GM10248 (cell line): ENCODE data around the gene HPS6.

Experiments used
- CTCF ChIA-PET: fragments of 300-600 bp; sonication (Branson Sonifier 250); formaldehyde crosslinking; extraction: SDS; loops from one replicate; lab custom pipeline; 2021; ENCODE audit warnings: antibody characterized with exemption; lab: Yijun Ruan, JAX
- POLR2A ChIA-PET: fragments of 350-650 bp; sonication (Branson Sonifier 250); formaldehyde crosslinking; extraction: SDS; loops from one replicate; lab custom pipeline; 2020; ENCODE audit warnings: antibody characterized with exemption; lab: Yijun Ruan, JAX
- DNase-seq: peaks from one replicate; pipeline ENCODE4 v3.0.0; 2012; ENCODE audit errors: extremely low spot score
- CTCF ChIP-seq: IDR thresholded peaks from 2 replicates; pipeline ENCODE4 v1.5.1; 2012; ENCODE audit warnings: mild to moderate bottlenecking, low read depth; ENCODE audit errors: extremely low read depth, missing control alignments, control extremely low read depth

HPS6 gene

GRCh38 chr10:102106998-102107397 is 41.8 kb downstream of the HPS6 start:
- CTCF ChIA-PET = interaction anchor here (1.4 to 12.3 kb wide), 2 partner anchors 25 to 33 kb away, joined by 3 to 65 read pairs; no protein-coding TSS in a partner anchor
- no peak for TF ChIP-seq CTCF
- DNase-seq = no peak
- POLR2A ChIA-PET = no interaction called here

- no peak for DNase-seq
- POLR2A ChIA-PET = no interaction called here
- CTCF ChIA-PET = interaction anchor here (1.0 to 12.3 kb wide), 8 partner anchors 9 to 274 kb away, joined by 3 to 65 read pairs (median 4); no protein-coding TSS in a partner anchor
- TF ChIP-seq CTCF = no peak
Observed at GRCh38 chr10:102109166-102110116, 44.3 kb downstream of the HPS6 start.

- TF ChIP-seq CTCF = no peak
- CTCF ChIA-PET = interaction anchor here (0.8 to 12.3 kb wide), 4 partner anchors 9 to 37 kb away, joined by 3 to 65 read pairs (median 8); partner anchors contain the start of gene PPRC1
- no peak for DNase-seq
- POLR2A ChIA-PET = no interaction called here
Observed at GRCh38 chr10:102111276-102111675, 46.1 kb downstream of the HPS6 start.

- ChIA-PET CTCF (interaction anchor here (0.6 to 12.3 kb wide), 9 partner anchors 8 to 271 kb away, joined by 3 to 65 read pairs (median 3); partner anchors contain the start of gene PPRC1), POLR2A (interaction anchor here (0.6 kb wide), 1 partner anchor 1139 kb away, joined by 3 read pairs; no protein-coding TSS in a partner anchor)
- DNase-seq = no peak
- TF ChIP-seq CTCF = peak; percentile 38
Observed at GRCh38 chr10:102112210-102112817, 47.2 kb downstream of the HPS6 start.

GRCh38 chr10:102113261-102113955 is 48.3 kb downstream of the HPS6 start:
- POLR2A ChIA-PET = interaction anchor here (0.6 to 0.9 kb wide), 6 partner anchors 28 to 1128 kb away, joined by 3 to 8 read pairs (median 5); no protein-coding TSS in a partner anchor
- CTCF ChIA-PET = interaction anchor here (1.0 to 3.6 kb wide), 10 partner anchors 10 to 273 kb away, joined by 3 to 13 read pairs (median 5); no protein-coding TSS in a partner anchor
- DNase-seq = no peak
- no peak for TF ChIP-seq CTCF
